Panc1 (cell line): Measurements from ENCODE around the gene HPGDS.

Experiments used
- CTCF ChIP-seq: fragments of 450-650 bp; IDR thresholded peaks from 2 replicates; pipeline ENCODE4 v1.5.1; 2017; ENCODE audit warnings: mild to moderate bottlenecking
- POLR2AphosphoS5 ChIP-seq: IDR thresholded peaks from 2 replicates; pipeline ENCODE4 v1.6.1; 2012; ENCODE audit warnings: mild to moderate bottlenecking, low read depth, low read length, moderate library complexity
- TF ChIP-seq, protein P1 (sequence below), 2 experiments: IDR thresholded peaks; 2 replicates each; pipeline ENCODE4 v1.6.1; 2011 to 2012; ENCODE audit warnings: low read depth in 2 of 2, control low read depth in 1 of 2, low read length in 1 of 2, mild to moderate bottlenecking in 1 of 2, moderate library complexity in 1 of 2; ENCODE audit not compliant: insufficient read depth in 1 of 2

GRCh38 chr4:94357624-94358023 is 15.0 kb upstream of the HPGDS start:
- TF ChIP-seq POLR2AphosphoS5, result no peak
- TF ChIP-seq CTCF, result no peak
- TF ChIP-seq, protein P1, sequence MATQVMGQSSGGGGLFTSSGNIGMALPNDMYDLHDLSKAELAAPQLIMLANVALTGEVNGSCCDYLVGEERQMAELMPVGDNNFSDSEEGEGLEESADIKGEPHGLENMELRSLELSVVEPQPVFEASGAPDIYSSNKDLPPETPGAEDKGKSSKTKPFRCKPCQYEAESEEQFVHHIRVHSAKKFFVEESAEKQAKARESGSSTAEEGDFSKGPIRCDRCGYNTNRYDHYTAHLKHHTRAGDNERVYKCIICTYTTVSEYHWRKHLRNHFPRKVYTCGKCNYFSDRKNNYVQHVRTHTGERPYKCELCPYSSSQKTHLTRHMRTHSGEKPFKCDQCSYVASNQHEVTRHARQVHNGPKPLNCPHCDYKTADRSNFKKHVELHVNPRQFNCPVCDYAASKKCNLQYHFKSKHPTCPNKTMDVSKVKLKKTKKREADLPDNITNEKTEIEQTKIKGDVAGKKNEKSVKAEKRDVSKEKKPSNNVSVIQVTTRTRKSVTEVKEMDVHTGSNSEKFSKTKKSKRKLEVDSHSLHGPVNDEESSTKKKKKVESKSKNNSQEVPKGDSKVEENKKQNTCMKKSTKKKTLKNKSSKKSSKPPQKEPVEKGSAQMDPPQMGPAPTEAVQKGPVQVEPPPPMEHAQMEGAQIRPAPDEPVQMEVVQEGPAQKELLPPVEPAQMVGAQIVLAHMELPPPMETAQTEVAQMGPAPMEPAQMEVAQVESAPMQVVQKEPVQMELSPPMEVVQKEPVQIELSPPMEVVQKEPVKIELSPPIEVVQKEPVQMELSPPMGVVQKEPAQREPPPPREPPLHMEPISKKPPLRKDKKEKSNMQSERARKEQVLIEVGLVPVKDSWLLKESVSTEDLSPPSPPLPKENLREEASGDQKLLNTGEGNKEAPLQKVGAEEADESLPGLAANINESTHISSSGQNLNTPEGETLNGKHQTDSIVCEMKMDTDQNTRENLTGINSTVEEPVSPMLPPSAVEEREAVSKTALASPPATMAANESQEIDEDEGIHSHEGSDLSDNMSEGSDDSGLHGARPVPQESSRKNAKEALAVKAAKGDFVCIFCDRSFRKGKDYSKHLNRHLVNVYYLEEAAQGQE (IDR thresholded peaks at IDR 0.05; ENCODE audit: insufficient read depth in 1 of 2, low read depth in 2 of 2, low read length in 1 of 2), result no peak
